Activated CD8-positive, alpha-beta memory T cell treated with anti-CD3 and anti-CD28 coated beads, Interleukin-2, amount 50 U/mL, for 1 hour (primary cell): ENCODE measurements around the gene ZNF57.
"Not testable (repeated sequence)": the region's sequence is repeated elsewhere in the genome, so short reads cannot be mapped to it uniquely, and the experiment has no call there.

Experiments
- DNase-seq: peaks from one replicate; pipeline ENCODE4 v3.0.0-alpha.2; 2020; ENCODE audit errors: extremely low read depth

The ZNF57 gene

DNA sequence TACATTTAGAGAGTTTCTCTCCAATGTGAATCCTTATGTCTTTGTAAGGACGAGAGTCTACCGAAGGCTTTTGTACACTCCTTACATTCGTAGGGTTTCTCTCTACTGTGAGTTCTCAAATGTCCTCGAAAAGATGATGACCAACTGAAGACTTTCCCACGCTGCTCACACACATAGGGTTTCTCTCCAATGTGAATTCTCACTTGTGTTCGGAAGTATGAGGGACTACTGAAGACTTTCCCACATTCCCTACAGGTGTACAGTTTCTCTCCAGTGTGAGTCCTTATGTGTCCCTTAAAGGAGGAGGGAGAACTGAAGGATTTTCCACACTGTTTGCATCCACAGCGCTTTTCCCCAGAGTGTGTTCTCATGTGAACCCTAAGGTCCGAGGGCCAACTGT, 4.0 kb upstream of the ZNF57 start:
- DNase-seq: no peak

DNA sequence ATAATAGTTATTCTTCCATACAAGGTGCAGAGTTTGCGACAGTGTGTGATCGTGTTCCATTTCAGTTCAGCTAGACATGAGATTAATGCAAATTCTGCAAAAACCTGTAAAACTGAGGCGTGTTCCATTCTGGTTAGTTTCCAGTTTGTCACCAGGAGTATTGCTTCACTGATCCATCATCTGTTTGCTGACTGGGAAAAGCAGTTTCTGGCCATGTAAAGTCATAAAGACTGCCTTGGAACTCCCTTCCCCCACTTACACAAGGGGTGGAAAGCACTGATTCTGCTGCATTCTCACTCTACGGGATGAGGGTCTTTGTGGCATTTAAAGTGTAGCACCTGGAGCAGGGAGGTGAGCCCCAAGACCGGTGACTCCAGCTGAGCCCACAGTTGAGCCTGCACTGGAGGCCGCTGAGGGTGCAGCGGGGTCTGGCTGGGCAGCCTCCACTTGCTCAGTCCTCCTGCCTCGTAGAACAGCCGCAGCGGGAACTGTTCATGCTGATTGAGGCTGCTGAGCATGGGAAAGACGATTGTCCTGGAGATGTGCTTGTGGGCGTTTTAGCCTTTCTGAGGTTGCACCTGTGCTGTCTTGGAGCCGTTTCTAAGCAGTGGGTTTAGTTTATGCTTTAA, 2.0 kb downstream of the ZNF57 start:
- no peak for DNase-seq

DNA sequence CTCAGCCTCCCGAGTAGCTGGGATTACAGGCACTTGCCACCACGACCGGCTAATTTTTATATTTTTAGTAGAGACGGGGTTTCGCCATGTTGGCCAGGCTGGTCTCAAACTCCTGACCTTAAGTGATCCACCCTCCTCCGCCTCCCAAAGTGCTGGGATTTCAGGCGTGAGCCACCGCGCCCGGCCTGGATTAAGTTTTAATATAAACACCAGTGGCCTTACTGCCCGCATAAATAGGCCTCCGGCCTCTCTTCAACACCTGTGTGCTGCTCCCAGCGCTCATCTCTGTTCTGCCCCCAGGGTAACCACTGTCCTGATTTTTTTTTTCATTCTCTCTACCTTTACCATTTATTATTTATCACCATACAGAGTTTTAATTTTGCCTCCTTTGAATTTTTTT, 2.6 kb downstream of the ZNF57 start:
- not testable (repeated sequence) for DNase-seq

DNA sequence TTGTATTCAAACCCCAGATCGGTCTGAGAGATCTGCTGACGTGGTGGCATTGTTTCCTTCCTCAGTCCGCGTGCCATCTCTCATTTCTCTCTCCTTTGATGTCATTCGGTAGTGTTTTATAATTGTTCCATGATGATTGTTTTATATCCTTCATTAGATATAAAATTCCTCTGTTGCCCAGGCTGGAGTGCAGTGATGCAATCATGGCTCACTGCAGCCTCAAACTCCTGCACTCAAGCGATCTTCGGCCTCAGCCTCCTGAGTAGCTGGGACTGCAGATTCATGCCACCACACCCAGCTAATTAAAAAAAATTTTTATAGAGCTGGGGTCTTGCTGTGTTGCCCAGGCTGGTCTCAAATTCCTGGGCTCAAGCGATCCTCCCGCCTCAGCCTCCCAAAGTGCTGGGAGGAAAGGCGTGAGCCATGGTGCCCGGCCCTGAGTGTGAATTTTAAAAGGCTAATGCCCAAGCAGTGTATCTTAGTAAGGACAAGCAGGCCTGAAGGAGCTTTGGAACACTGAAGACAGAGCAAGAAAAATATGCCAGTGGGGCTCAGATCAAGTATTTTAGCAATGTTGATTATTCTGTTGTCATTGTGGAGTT, 5.3 kb downstream of the ZNF57 start:
- no peak for DNase-seq

DNA sequence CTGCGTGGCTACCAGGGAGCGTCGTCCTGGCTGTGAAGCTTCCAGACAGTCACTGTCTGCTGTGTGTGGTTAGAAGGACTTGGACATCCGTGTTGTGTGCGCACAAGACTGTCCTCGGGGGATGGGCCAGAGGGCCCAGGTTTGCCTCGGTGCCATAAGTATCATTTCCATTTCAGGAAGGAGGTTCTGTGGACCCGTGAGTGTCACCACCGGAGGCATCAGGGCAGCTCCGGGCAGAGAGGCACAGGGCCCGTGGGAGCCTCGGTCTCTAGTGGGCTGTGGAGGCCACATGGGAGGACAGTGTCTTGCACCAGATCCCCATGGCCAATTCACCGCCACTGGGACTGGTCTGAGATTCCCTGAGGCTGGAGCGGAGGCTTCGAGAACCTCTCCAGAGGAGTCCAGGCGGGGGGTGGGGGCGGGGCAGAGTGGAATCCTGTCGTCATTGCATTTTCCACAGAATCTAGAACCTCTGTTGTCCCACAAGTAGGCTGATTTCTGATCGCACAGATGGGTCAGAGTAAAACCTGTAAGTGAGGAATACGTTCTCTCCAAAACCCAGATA, 6.0 kb downstream of the ZNF57 start:
- DNase-seq: no peak

DNA sequence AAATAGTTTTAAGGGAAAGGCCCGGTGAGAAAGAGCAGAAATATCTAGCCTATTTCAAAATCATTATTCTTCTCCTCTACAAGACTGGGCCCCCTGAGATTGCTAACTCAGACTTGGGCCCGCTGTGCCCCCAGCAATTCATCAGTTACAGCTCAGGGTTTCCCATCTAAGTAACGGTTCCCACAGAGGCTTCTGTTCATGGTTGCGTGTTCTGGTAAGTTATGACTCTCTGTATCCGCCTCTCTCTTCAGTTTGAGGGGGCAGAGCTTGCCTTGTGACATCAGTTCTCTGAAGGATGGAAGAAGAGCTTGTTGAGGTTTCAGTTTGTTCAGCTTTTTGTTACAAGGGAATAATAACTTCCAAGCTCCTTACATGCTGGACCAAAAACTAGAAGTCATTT, 11.6 kb downstream of the ZNF57 start:
- no peak for DNase-seq

DNA sequence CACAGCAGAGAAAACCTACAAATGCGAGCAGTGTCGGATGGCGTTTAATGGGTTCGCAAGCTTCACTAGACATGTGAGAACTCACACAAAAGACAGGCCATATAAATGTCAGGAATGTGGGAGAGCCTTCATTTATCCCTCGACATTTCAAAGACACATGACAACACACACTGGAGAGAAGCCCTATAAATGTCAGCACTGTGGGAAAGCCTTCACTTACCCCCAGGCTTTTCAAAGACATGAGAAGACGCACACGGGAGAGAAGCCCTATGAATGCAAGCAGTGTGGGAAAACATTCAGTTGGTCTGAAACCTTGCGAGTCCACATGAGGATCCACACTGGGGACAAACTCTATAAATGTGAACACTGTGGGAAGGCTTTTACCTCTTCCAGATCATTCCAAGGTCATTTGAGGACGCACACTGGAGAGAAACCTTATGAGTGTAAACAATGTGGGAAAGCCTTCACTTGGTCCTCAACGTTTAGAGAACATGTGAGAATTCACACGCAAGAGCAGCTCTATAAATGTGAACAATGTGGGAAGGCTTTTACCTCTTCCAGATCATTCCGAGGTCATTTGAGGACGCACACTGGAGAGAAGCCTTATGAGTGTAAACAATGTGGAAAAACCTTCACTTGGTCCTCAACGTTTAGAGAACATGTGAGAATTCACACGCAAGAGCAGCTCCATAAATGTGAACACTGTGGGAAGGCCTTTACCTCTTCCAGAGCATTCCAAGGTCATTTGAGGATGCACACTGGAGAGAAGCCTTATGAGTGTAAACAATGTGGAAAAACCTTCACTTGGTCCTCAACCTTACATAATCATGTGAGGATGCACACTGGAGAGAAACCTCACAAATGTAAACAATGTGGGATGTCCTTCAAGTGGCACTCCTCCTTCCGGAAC, 16.8 kb downstream of the ZNF57 start:
- no peak for DNase-seq

DNA sequence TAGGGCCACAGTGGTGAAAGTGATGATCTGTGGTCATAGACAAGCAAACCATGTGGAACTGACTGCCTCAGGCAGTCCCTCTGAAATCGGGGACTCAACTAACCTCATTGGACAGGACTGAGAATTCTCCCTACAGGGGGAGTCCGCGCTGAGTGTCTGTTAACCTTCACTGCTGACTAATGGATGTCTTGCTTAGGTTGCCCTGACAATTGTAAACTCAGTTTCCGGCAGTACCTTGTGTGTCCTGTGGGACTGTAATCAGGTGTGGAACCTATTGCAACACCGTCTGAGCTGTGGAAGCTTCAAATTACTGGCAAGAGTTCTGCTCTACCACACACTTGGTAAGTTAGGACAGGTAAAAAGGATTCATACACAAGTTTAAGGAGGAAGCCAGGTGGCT, 22.3 kb downstream of the ZNF57 start:
- DNase-seq: no peak

- DNase-seq: no peak
Observed at GRCh38 chr19:2923510-2923909, 22.8 kb downstream of the ZNF57 start.

- no peak for DNase-seq
Observed at GRCh38 chr19:2926341-2927031, 25.8 kb downstream of the ZNF57 start.

- DNase-seq: no peak
Observed at GRCh38 chr19:2927032-2927430, 26.3 kb downstream of the ZNF57 start.

- DNase-seq: no peak
Observed at GRCh38 chr19:2933490-2933910, 32.8 kb downstream of the ZNF57 start.

DNA sequence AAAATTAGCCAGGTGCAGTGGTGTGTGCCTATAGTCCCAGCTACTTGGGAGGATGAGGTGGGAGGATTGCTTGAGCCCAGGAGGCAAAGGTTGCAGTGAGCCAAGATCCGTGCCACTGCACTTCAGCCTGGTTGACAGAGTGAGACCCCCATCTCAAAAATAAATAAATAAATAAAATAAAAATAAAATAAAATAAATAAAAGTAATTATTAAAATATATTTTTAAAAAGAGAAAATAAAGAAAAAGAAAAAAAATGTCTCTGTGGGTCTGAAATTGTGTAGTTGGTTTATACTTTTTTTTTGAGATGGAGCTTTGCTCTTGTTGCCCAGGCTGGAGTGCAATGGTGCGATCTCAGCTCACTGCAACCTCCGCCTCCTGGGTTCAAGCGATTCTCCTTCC, 35.1 kb downstream of the ZNF57 start:
- DNase-seq: not testable (repeated sequence)

DNA sequence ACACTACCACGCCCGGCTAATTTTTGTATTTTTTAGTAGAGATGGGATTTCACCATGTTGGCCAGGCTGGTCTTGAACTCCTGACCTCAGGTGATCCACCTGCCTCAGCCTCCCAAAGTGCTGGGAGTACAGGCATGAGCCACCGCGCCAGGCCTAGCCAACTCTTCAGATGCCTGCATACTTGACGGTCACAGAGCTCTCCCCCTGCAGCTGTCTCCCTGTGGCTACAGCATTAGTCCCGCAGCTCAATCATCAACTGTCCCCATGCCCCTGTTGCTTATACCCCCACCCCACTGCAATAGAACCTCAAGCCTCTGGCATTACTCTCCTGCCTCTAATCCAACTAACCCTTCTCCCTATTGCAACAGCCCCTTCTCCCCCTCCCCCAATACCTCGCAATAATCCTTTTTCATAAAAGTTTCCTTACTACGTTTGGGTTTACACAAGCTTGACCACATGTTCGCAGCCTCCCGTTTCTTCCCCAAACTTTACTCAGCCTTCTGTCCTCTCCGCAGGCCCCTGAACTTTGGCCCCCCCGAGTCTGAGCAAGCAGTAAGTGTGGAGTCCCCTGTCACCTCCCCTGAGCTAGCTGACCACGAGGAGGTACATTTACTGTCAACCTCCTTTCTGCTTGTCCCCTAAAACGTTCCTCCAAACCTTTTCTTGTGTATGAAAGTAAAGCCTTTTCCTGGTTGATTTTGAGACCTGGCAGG, 42.4 kb downstream of the ZNF57 start:
- DNase-seq: no peak

GRCh38 chr19:2944403-2944774, 43.7 kb downstream of the ZNF57 start:
- no peak for DNase-seq

- peak; percentile 99 for DNase-seq
Observed at GRCh38 chr19:2944775-2945574, 44.2 kb downstream of the ZNF57 start, which contains the start of gene ZNF77. Gene ZNF77 (minus strand): TSS chr19:2944971. CDS start chr19:2944840, 131 bp downstream.

GRCh38 chr19:2945575-2946184, 45.0 kb downstream of the ZNF57 start:
- DNase-seq: no peak

DNA sequence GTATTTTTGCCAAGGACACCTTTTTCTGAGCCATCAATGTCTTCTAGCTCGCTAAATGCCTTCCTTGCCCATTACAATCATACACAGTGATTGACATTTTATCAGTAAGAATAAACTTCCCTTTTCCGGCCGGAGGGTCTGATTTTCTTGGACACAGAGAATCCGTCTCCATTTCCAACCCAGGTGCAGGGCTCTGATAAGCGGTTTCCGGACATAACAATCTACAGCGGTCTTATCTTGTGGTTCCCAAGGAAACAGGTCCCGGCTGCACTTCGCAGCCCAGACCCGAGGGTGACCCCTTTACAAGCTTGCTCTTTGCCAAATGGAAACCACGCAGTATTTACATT, 49.2 kb downstream of the ZNF57 start:
- no peak for DNase-seq

- DNase-seq: peak; percentile 98
Observed at GRCh38 chr19:2950286-2951124, 49.8 kb downstream of the ZNF57 start.
